Karpas-422 (cell line): ENCODE measurements around the gene HTD2. TPM values are rescaled to one million over a fixed set of nuclear protein-coding genes. Genes with fewer than 3 reads are reported as not detected.
A peak's percentile ranks its signal among the peaks of the same experiment; 100 is the strongest.

Source experiments
- DNase-seq: peaks from one replicate; pipeline ENCODE4 v3.0.0-alpha.2; 2015
- H2AFZ ChIP-seq: fragments of 200-600 bp; sonication (generic); 2 replicates; pipeline ENCODE4 v1.6.1; 2014; ENCODE audit warnings: antibody characterized with exemption, low read length, mixed read lengths
- H3K27ac ChIP-seq: fragments of 200-600 bp; sonication (generic); 2 replicates; pipeline ENCODE4 v1.5.1; 2014; ENCODE audit warnings: mild to moderate bottlenecking, low read length, moderate library complexity
- H3K27me3 ChIP-seq: fragments of 200-600 bp; sonication (generic); 2 replicates; pipeline ENCODE4 v1.6.1; 2014; ENCODE audit warnings: low read length, mixed read lengths
- H3K36me3 ChIP-seq: fragments of 200-600 bp; sonication (generic); 2 replicates; pipeline ENCODE4 v1.6.1; 2014; ENCODE audit warnings: low read length, mixed read lengths; ENCODE audit not compliant: insufficient read depth
- H3K4me1 ChIP-seq: fragments of 200-600 bp; sonication (generic); 2 replicates; pipeline ENCODE4 v1.6.1; 2014; ENCODE audit warnings: mild to moderate bottlenecking, low read length, mixed read lengths
- H3K4me2 ChIP-seq: fragments of 200-600 bp; sonication (generic); 2 replicates; pipeline ENCODE4 v1.6.1; 2014; ENCODE audit warnings: low read length, low read depth, mild to moderate bottlenecking; ENCODE audit not compliant: poor library complexity, severe bottlenecking
- H3K4me3 ChIP-seq: fragments of 200-600 bp; sonication (generic); 2 replicates; pipeline ENCODE4 v1.5.1; 2014; ENCODE audit warnings: mild to moderate bottlenecking, antibody characterized with exemption, low read length, mixed read lengths
- H3K79me2 ChIP-seq: fragments of 200-600 bp; sonication (generic); 2 replicates; pipeline ENCODE4 v1.6.1; 2014; ENCODE audit warnings: mild to moderate bottlenecking, low read length, mixed read lengths
- H3K9ac ChIP-seq: fragments of 200-600 bp; sonication (generic); 2 replicates; pipeline ENCODE4 v1.6.0; 2014; ENCODE audit warnings: low read length
- H3K9me2 ChIP-seq: fragments of 200-600 bp; sonication (generic), shearing (Covaris generic); replicated peaks from 2 replicates; pipeline ENCODE4 v1.6.0; 2014; ENCODE audit warnings: mild to moderate bottlenecking, low read length, moderate library complexity; ENCODE audit not compliant: insufficient read depth
- H3K9me3 ChIP-seq: fragments of 300-700, 200-600 bp; sonication (generic); 2 replicates; pipeline ENCODE4 v1.6.1; 2014; ENCODE audit warnings: low read length, mixed read lengths
- H4K20me1 ChIP-seq: fragments of 200-600 bp; sonication (generic); 2 replicates; pipeline ENCODE4 v1.6.1; 2014; ENCODE audit warnings: mild to moderate bottlenecking, antibody characterized with exemption, low read length, low read depth; ENCODE audit not compliant: insufficient read depth
- total RNA-seq: library from RNA; depleted of rRNA; stranded (reverse); fragments of >200 nt; shearing (Covaris generic); gene quantifications from 2 replicates; pipeline ENCODE4 v1.2.3, GENCODE V29; 2014; ENCODE audit warnings: low replicate concordance

The HTD2 gene
- total RNA-seq, 1 experiment from 2014 or later, result 19.9 TPM

- Histone ChIP-seq H2AFZ (no peak overlapping the region), H3K4me2 (peak overlapping the region; percentile 96), H3K36me3 (peaks cover 18% of the 10 kb centered on the region), H4K20me1 (no peaks in the 10 kb centered on the region), H3K9ac (peak overlapping the region; percentile 97), H3K9me3 (no peaks in the 10 kb centered on the region), H3K4me1 (peaks cover 61% of the 10 kb centered on the region), H3K27me3 (no peaks in the 10 kb centered on the region), H3K79me2 (peaks cover 50% of the 10 kb centered on the region), H3K27ac (peak overlapping the region; percentile 100), H3K4me3 (peak overlapping the region; percentile 86), H3K9me2 (no peaks in the 10 kb centered on the region)
- no peak for DNase-seq
Measured at GRCh38 chr3:58331593-58332152, 25.4 kb downstream of the HTD2 start.

- Histone ChIP-seq H3K9ac (peak within 1 kb of the TSS; percentile 97), H3K4me2 (peak within 1 kb of the TSS; percentile 96), H3K27ac (peak within 1 kb of the TSS; percentile 100), H3K4me1 (peaks cover 65% of the 10 kb centered on the region), H2AFZ (peak within 1 kb of the TSS; percentile 67; the same call in 1 of the 2 replicates), H4K20me1 (no peaks in the 10 kb centered on the region), H3K9me2 (no peaks in the 10 kb centered on the region), H3K36me3 (peaks cover 28% of the 10 kb centered on the region), H3K9me3 (no peaks in the 10 kb centered on the region), H3K27me3 (no peaks in the 10 kb centered on the region), H3K4me3 (peak within 1 kb of the TSS; percentile 86), H3K79me2 (peaks cover 60% of the 10 kb centered on the region)
- peak; percentile 93 for DNase-seq
Measured at GRCh38 chr3:58332575-58333188, 26.4 kb downstream of the HTD2 start, which contains the start of gene PXK. Gene PXK (plus strand): TSS chr3:58332892. CDS start chr3:58332989, 97 bp downstream.

GRCh38 chr3:58333206-58334012 lies 27.1 kb downstream of the HTD2 start:
- H4K20me1 ChIP-seq, result no peaks in the 10 kb centered on the region
- peaks cover 32% of the 10 kb centered on the region for H3K36me3 ChIP-seq
- H3K9ac ChIP-seq, result peak overlapping the region; percentile 97
- H3K9me2 ChIP-seq, result no peaks in the 10 kb centered on the region
- peaks cover 67% of the 10 kb centered on the region for H3K79me2 ChIP-seq
- DNase-seq, result peak; percentile 72
- H3K27ac ChIP-seq, result peak overlapping the region; percentile 100
- H3K4me3 ChIP-seq, result peak overlapping the region; percentile 86
- H3K27me3 ChIP-seq, result no peaks in the 10 kb centered on the region
- no peaks in the 10 kb centered on the region for H3K9me3 ChIP-seq
- no peak overlapping the region for H2AFZ ChIP-seq
- peaks cover 72% of the 10 kb centered on the region for H3K4me1 ChIP-seq
- peak overlapping the region; percentile 93 for H3K4me2 ChIP-seq

- H4K20me1 ChIP-seq, result no peaks in the 10 kb centered on the region
- H3K9me3 ChIP-seq, result no peaks in the 10 kb centered on the region
- peak overlapping the region; percentile 93 for H3K4me2 ChIP-seq
- no peaks in the 10 kb centered on the region for H3K27me3 ChIP-seq
- peak; percentile 57 for DNase-seq
- H3K9me2 ChIP-seq, result no peaks in the 10 kb centered on the region
- H2AFZ ChIP-seq, result no peak overlapping the region
- peaks cover 72% of the 10 kb centered on the region for H3K79me2 ChIP-seq
- peak overlapping the region; percentile 97 for H3K9ac ChIP-seq
- peaks cover 34% of the 10 kb centered on the region for H3K36me3 ChIP-seq
- peak overlapping the region; percentile 86 for H3K4me3 ChIP-seq
- peak overlapping the region; percentile 100 for H3K27ac ChIP-seq
- peaks cover 77% of the 10 kb centered on the region for H3K4me1 ChIP-seq
Measured at GRCh38 chr3:58334013-58334321, 27.6 kb downstream of the HTD2 start.

GRCh38 chr3:58334506-58334884 lies 28.2 kb downstream of the HTD2 start:
- Histone ChIP-seq H2AFZ (no peak overlapping the region), H3K27me3 (no peaks in the 10 kb centered on the region), H4K20me1 (no peaks in the 10 kb centered on the region), H3K9me3 (no peaks in the 10 kb centered on the region), H3K9ac (peak overlapping the region; percentile 97), H3K79me2 (peaks cover 77% of the 10 kb centered on the region), H3K4me1 (peaks cover 77% of the 10 kb centered on the region), H3K9me2 (no peaks in the 10 kb centered on the region), H3K4me3 (peak overlapping the region; percentile 86), H3K4me2 (peak overlapping the region; percentile 93), H3K36me3 (peaks cover 40% of the 10 kb centered on the region), H3K27ac (peak overlapping the region; percentile 100)
- DNase-seq, result peak; percentile 52

GRCh38 chr3:58335652-58335947 lies 29.3 kb downstream of the HTD2 start:
- no peak for DNase-seq
- H3K4me1 ChIP-seq, result peaks cover 80% of the 10 kb centered on the region
- H3K9me3 ChIP-seq, result no peaks in the 10 kb centered on the region
- H3K27me3 ChIP-seq, result no peaks in the 10 kb centered on the region
- H3K4me3 ChIP-seq, result peak overlapping the region; percentile 86
- H3K4me2 ChIP-seq, result peak overlapping the region; percentile 93
- no peaks in the 10 kb centered on the region for H3K9me2 ChIP-seq
- no peak overlapping the region for H2AFZ ChIP-seq
- H3K79me2 ChIP-seq, result peaks cover 88% of the 10 kb centered on the region
- peaks cover 46% of the 10 kb centered on the region for H3K36me3 ChIP-seq
- H3K9ac ChIP-seq, result peak overlapping the region; percentile 97
- peak overlapping the region; percentile 100 for H3K27ac ChIP-seq
- no peaks in the 10 kb centered on the region for H4K20me1 ChIP-seq

- Histone ChIP-seq H3K9me3 (no peaks in the 10 kb centered on the region), H4K20me1 (no peaks in the 10 kb centered on the region), H2AFZ (no peak overlapping the region), H3K27ac (peak overlapping the region; percentile 100), H3K9me2 (no peaks in the 10 kb centered on the region), H3K4me2 (peak overlapping the region; percentile 3), H3K27me3 (no peaks in the 10 kb centered on the region), H3K9ac (peak overlapping the region; percentile 42), H3K79me2 (peaks cover 95% of the 10 kb centered on the region), H3K4me1 (peaks cover 80% of the 10 kb centered on the region), H3K4me3 (no peak overlapping the region), H3K36me3 (peaks cover 51% of the 10 kb centered on the region)
- DNase-seq, result no peak
Measured at GRCh38 chr3:58336135-58336882, 30.0 kb downstream of the HTD2 start.

GRCh38 chr3:58337190-58337589 lies 30.9 kb downstream of the HTD2 start:
- H3K4me2 ChIP-seq, result peak overlapping the region; percentile 61
- peaks cover 80% of the 10 kb centered on the region for H3K4me1 ChIP-seq
- DNase-seq, result no peak
- H3K9me2 ChIP-seq, result no peaks in the 10 kb centered on the region
- peaks cover 97% of the 10 kb centered on the region for H3K79me2 ChIP-seq
- peak overlapping the region; percentile 100 for H3K27ac ChIP-seq
- no peaks in the 10 kb centered on the region for H4K20me1 ChIP-seq
- no peak overlapping the region for H3K9ac ChIP-seq
- no peak overlapping the region for H2AFZ ChIP-seq
- H3K4me3 ChIP-seq, result no peak overlapping the region
- no peaks in the 10 kb centered on the region for H3K9me3 ChIP-seq
- H3K27me3 ChIP-seq, result no peaks in the 10 kb centered on the region
- peaks cover 55% of the 10 kb centered on the region for H3K36me3 ChIP-seq
